PC-9 (cell line): ENCODE data around the gene COL4A2.

Experiments used
- CTCF ChIP-seq: fragments of 200-600 bp; sonication (generic); conservative IDR thresholded peaks from 2 replicates; pipeline ENCODE4 v1.6.1; 2017; ENCODE audit warnings: mixed run types, antibody characterized with exemption, mild to moderate bottlenecking, moderate library complexity
- EZH2 ChIP-seq: fragments of 200-600 bp; sonication (generic); IDR thresholded peaks from 2 replicates; pipeline ENCODE4 v1.8.0; 2017; ENCODE audit warnings: antibody characterized with exemption, low read depth

- no peak for TF ChIP-seq CTCF
- no peak for TF ChIP-seq EZH2
Measured at GRCh38 chr13:110361365-110361911, 54.4 kb downstream of the COL4A2 start.
